Cortex of kidney (tissue), 1 donor: ENCODE measurements around the gene LIN9.

Source experiments
- DNase-seq: peaks from one replicate; lab custom pipeline; 2025; lab: John Stamatoyannopoulos, UW

Gene LIN9

DNA sequence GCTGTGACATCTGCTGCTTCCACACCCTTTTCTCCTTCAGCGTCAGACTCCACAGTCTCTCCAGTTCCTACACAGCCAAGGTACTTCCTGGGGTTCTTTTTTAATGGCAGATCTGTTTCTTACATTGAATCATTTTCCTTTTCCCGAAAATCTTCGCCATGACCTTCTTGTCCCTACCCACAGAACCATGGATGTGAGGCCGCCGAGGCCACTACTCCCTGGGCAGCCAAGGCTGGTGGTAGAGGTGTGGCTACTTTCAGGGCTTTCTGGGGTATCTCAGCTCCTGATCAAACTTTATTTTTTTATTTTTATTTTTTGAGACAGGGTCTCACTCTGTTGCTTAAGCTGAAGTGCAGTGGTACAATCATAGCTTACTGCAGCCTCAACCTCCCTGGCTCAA lies 9.5 kb upstream of the LIN9 start:
- no peak for DNase-seq

DNA sequence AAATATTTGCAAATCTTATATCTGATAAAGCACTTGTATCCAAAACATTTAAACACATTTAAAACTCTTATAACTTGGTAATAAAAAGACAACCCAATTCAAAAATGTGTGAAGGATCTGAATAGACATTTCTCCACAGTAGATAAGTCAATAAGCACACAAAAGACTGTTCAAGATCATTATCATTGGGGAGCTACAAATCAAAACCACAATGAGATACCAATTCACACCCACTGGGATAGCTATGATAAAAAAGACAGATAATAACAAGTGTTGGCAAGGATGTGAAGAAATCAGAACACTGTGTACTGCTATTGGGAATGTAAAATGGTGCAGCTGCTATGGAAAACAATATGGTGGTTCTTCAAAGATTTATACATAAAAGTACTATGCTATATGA lies 5.1 kb upstream of the LIN9 start:
- no peak for DNase-seq

DNA sequence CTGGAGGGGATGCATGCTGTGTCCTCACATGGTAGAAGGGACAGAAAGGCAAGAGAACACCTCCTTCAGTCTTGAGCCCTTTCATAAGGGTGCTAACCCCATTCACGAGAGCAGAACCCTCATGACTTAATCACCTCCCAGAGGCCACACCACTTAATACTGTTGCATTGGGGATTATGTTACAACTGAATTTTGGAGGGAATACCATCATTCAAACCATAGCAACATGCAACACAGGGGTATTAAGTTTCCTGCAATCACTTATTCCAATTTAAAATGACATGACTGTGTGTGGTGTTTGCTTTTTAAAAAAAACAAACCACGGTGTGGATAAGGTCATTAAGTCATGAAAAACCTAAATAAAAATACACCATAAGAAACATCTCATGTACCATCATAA lies 3.1 kb upstream of the LIN9 start:
- DNase-seq: no peak

DNA sequence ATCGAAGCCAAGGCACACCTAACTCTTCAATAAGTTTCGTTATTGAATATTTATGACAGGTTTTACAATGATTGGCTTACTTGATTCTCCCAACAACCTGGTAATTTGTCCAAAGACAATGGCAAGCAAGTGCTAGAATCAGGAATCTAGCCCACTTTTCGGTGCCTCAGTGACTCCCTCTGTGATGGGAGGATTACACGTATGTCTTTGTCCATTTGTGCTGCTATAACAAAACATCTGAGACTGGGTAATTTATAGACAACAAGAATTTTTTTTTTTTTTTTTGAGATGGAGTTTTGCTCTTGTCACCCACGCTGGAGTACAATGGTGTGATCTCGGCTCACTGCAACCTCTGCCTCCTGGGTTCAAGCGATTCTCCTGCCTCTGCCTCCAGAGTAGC lies 2.4 kb upstream of the LIN9 start:
- DNase-seq: no peak

DNA sequence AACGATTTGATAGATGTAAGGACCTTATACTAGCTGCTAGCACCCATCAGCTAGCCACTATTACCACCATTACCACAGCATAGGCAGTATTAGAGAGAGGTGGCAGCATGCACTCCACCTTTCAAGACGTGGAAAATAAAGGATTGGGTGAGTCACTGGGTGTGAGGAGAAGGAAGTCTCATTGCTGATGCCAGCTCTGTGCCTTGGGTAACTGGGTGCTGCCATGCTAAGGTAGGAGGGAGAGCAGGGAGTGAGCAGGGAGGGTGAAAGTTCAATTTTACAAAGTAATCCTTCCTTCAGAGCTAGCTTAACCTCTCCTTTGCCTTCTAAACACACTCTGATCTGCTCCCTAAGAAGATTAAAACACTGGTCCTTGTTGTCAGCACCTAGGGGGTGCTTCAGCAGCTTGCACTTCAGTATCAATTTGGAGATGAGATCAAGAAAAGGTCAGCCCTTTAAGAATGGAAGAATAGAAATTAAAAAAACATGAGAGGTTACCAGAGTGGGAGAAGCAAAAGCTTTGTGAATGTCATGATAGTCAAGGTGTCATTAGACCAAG lies 1.8 kb upstream of the LIN9 start:
- no peak for DNase-seq

DNA sequence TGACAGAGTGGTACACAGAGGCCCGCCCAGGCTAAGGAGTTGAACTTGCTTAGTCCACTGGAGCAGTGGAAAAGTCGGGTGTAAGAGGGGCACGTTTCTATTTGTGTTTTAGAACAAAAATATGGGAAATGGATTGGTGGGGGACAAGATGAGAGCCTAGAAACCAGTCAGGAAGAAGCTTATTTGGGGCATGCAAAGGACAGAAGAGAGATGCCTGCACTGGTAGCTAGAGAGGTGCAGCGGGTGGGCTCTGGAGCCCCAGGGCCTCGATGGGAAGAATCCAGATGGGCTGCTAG lies 1.2 kb upstream of the LIN9 start:
- no peak for DNase-seq

DNA sequence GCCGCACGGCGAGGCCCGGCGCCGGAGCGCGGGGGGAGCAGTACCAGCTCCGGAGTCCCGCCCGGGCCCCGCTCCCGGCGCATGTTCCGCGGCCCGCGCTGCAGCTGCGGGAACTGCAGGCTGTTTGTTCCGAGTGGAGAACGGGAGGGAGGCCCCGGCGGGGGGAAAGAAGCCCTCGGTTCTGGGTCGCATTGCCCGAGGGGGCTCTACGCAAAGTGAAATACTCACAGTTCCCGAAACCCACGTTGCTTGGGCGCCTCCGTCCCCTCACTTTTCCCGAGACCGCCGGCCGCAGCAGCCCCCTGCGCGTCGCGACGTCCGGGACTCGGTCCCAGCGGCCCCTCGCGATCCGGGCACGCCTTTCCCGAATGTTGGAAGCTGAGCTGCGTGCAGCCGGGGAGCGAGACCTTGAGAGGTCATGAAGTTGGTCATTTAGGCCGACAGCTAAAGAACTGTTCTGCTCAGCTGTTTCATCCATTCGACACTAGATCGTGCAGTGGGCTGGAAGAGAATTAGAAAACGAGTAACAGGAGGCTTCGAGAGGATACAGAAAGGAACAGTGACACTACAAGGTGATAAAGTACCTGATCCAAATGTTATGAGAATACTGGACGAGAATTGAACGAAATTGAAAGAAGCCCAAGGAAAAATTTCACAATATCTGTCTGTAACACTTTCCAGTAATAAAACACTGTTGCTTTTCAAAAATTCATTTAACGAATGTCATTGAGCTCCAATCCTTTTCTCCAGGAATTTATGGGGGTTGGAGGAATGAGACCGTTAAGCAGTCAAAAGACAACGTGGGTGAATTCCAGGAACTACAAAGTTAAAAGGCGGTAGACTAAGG lies 657 bp upstream of the LIN9 start:
- DNase-seq: no peak

DNA sequence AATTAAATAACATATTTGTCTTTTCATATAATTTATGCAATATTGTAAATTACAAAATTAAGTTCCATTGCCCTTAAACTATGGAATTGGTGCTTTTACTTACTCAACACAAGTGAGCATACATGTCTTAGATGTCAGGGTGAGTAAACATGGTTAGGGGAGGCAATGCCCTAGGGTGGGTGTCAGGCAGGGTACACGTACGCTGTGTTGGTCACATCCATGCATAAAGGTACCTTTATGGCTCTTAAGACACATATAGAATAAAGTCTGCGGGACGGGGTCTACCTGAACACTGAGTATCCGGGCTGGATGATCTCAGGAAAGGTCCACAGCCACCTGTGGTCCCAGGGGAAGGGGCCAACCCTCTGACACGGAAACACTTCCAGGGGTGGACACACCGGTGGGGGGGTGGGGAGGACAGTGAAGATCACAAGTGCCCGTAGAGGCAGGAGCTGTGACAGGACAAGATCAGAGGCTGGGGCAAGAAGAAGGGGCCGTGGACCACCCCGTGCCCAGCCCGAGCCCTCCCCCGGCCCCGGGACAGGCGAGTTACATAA lies 720 bp downstream of the LIN9 start:
- DNase-seq: no peak

DNA sequence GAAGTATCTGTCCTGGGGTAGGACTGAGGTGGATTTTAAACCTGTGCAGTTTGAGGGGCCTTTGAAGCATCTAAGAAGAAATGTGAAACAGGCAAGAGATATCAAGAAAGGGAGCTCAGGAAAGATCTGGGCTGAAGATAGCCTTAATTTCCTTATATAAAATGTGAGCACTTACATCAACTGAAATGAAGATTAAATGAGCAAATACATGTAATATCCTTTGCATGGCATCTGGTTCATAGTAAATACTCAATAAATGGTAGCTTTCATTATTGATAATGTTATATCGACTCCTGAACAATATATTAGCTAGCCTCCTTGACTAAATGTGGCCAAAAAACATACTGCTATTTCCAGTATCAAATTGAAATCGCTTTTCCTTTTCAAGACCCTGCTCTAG lies 2.5 kb downstream of the LIN9 start:
- no peak for DNase-seq

DNA sequence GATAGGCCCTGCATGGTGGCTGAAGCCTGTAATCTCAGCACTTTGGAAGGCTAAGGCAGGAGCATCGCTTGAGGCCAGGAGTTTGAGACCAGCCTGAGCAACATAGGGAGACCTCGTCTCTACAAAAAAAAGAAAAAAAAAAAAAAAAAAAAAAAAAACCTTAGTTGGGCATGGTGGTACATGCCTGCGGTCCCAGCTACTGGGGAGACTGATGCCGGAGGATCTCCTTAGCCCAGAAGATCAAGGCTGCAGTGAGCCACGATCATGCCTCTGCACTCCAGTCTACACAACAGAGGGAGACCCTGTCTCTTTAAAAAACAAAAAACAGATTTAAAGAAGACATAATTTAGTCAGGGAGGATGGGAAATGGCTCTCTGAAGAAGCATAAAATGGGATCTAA lies 3.8 kb downstream of the LIN9 start:
- no peak for DNase-seq

DNA sequence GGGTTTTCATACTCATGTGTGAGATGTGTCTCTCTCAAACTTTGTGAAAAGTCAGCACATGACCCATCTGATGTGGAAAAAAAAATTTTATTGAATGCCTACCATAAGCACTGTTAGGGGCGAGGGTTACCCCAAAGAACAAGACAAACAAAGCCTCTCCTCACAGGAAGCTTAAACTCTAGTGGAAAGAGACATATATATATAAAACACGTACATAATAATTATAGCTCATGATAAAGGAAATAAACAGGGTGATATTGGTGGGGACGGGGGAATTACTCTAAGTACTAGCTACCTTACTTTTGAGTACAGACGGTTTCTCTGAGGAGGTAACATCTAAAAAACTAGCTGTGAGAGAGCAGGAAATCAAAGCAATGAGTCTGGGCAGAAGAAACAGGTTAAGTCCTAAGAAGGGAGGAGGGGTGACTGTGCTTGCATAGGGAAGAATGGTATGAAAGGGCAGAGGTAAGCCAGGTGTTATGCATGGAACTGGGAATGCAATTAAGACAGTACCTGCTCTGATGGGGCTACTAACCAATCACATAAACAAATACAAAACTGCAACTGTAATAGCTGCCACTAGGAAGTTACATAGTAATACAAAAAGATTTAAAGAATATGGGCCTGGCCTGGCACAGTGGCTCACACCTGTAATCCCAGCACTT lies 4.5 kb downstream of the LIN9 start:
- no peak for DNase-seq

DNA sequence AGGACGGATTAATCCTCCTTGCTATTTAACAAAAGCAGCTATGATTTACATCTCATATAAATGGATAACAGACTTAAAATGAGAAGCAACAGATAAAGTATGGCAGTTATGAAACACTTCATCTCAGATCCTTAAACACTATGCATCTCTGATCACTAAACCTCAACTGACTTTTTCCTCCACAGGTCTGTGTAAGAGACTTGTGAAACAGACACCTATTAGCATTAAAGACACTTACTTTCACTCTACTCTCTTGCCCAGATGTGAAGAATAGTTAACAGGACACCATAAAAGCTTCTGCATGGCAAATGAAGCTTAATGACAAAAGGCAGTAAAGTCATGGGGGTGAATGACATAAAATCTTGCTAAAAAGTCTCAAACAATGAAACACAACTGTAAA lies 6.2 kb downstream of the LIN9 start:
- DNase-seq: no peak

DNA sequence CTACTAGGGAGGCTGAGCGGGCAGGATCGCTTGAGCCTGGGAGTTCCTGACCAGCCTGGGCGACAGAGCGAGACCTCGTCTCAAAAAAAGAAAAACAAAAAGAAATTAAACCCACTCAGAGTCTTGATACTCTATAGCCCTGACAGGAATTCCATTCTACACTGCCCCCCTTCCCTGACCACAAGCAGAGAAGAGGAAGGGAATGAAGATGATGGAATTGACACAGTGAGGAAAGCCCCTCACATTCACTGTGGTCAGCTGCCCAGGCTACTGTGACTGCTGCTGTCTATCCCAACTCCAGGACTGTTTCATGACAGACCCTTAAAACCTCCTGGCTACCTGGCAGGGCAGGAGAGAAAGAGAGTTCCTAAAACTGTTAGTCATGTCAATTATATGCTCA lies 12.1 kb downstream of the LIN9 start:
- DNase-seq: no peak

DNA sequence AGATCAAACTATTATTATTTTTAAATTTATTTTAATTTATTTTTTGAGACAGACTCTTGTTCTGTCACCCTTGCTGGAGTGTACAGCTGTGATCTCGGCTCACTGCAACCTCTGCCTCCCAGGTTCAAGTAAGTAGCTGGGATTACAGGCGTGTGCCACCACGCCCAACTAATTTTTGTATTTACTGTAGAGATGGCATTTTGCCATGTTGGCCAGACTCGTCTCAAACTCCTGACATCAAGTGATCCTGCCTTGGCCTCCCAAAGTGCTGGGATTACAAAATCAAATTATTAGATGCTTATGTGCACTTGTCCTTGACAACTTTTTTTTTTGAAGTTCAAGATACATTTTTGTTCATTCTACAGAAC lies 15.4 kb downstream of the LIN9 start:
- no peak for DNase-seq

DNA sequence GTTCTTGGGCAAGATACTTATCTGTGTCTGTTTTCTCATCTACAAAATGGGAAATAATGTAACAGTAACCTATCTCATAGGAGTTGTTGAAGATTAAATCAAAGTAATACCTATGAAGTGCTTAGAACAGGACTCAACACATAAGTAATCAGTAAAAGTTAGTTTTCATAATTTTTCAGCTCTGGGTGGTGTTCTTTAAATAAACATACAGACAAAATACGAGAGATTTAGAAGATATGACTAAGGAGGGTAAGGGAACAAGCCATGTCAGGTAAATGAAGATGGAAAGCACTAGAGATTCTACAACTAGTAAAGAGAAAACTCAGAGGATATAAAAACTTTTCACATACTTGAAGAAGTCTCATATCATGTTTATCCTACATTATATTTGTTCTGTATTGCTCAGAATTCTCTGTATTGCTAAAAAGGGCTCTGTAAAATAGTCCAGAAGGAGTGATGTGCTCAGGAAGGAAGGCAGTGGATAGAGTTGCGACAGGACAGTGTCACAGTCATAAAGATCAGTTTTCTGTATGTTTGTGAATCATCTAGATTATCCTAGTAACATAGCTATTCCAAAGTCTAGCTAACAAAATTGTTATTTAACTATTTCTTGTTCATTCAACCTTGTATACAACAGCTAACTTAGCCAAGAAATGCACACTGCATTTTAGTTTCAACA lies 16.0 kb downstream of the LIN9 start:
- DNase-seq: no peak

DNA sequence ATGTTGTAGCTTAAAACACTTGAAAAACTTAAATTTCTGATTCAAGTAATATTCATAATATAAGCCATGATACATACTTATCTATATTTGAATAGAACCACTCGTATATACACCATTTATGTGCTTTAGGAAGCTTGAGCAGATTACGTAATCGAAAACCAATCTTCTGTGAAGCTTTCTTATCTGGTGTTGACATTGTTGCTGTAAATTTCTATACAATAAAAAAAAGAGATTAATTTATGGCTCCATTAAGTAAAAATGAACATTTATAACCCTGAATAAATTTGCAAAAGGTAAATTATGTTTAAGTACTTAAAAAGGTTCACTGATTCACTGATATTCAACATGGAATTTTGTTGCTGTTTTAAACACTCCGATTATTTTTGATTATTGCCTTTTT lies 21.4 kb downstream of the LIN9 start:
- no peak for DNase-seq

DNA sequence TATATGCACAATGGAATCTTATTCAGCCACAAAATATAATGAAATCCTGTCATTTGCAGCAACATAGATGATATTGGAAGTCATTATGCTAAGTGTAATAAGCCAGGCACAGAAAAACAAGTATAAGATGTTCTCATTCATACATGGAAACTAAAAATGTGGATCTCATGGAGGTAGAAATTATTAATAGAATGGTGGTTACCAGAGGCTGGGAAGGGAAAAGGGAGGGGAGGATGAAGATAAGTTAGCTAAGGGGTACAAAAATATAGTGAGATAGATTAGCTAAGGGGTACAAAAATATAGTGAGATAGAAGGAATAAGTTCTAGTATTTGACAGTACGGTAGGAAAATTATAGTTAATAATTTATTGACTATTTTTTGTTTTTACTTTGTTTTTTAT lies 27.9 kb downstream of the LIN9 start:
- no peak for DNase-seq

DNA sequence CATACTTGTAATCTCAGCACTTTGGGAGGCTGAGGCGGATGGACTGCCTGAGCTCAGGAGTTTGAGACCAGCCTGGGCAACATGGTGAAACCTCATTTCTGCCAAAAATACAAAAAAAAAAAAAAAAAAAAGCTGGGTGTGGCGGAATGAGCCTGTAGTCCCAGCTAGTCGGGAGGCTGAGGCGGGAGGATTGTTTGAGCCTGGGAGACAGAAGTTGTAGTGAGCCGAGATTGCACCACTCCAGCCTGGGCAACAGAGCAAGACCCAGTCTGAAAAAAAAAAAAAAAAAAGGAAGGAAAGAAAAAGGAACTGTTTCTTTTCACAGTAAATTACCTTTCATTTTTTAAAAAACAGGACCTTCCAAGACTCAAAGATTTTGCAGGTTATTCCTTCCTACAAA lies 29.5 kb downstream of the LIN9 start:
- no peak for DNase-seq

DNA sequence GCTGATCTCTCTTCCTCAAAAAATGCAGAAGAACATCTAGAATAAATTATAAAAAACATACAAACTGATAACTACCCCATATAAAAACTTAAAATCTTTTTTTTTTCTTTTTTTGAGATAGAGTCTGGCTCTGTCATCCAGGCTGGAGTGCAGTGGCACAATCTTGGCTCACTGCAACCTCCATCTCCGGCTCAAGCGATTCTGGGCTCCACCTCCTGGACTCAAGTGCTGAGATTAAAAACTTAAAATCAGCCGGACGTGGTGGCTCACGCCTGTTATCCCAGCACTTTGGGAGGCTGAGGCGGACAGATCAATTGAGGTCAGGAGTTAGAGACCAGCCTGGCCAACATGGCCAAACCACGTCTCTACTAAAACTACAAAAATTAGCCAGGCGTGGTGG lies 31.1 kb downstream of the LIN9 start:
- no peak for DNase-seq

DNA sequence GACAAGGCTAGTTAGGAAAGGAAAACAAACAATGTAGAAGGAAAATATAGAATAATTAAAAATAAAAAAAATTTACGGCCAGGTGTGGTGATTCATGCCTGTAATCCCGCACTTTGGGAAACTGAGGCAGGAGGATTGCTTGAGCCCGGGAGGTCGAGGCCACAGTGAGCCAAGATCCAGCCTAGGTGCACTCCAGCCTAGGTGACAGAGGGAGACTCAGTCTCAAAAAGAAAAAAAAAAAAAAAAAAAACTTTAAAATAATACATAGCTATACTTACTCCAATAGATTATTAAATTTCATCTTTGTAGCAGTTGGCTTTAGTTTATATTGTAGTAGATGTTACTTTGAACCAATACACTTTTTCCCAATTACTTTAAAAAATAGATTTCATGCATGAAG lies 32.0 kb downstream of the LIN9 start:
- no peak for DNase-seq

DNA sequence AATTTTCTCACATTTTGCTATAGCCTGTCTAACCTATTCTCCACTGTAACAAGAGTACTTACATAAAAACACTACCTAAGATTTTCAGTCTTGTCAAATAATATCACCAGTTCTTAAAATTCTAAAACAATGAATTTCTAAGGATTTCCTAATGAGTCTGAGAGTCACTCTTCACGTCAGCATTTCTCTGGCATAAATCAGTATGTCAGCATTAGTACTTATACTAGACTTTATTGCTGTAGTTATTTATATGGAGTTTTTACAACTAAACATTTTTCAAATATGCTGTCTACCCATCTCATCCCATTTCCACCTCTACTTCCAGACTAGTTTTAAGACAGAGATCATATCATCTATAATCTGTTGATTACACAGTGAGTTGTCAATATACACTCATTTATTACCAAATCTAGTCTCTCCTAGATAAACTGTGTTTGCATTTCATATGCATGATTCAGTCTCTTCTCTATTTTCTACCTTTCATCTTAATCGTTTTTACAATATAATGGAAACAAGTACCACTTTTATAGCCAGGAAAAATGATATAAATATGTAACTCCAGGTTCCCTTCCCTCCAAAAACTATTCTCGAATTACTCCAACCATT lies 32.8 kb downstream of the LIN9 start:
- DNase-seq: no peak

DNA sequence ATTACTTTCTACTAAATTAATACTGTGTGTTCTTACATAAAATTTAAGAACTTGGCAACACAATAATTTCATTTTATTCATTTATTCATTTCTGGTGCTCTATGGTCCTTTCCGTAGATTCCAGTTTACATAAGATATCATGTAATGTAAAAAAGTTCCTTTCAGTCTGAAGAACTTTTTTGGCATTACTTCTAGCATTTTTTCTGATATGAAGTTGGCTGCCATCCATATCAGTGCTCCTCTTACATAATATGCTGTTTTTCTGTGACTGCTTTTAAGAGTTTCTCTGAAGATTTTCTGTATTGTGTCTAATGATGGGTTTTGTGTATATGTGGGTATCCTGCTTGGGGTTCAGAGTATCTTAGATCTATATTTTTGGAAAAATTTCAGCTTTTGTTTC lies 34.8 kb downstream of the LIN9 start:
- no peak for DNase-seq
